A549 (cell line): ENCODE data around the gene MAPRE2. TPM values are rescaled to one million over a fixed set of nuclear protein-coding genes. Genes with fewer than 3 reads are reported as not detected.

ENCODE experiments used
- ATAC-seq, 2 experiments: fragments of 200-7000 bp in 1 of 2; fragments of >200 bp in 1 of 2; cut with Nextera tagmentation in 1 of 2; cut with Tn5 transposase in 1 of 2; 3 replicates each; pipeline versions ENCODE4 v1.8.0 to v1.9.1; 2018 to 2020; ENCODE audit warnings: mild to moderate bottlenecking in 1 of 2, moderate library complexity in 1 of 2
- CTCF ChIA-PET: fragments of 300-600 bp; sonication (Branson Sonifier 250); formaldehyde crosslinking; extraction: SDS; loops from one replicate; lab custom pipeline; 2021; ENCODE audit warnings: antibody characterized with exemption, inconsistent platforms; lab: Yijun Ruan, JAX
- POLR2A ChIA-PET: fragments of 350-600 bp; formaldehyde crosslinking; extraction: SDS; loops from one replicate; lab custom pipeline; 2021; ENCODE audit warnings: antibody characterized with exemption, inconsistent platforms; lab: Yijun Ruan, JAX
- DNase-seq, 2 experiments: peaks; one replicate each; pipeline versions ENCODE4 v3.0.0 to v3.0.0-alpha.2; 2011 to 2016; ENCODE audit warnings: low read depth in 1 of 2, low spot score in 1 of 2
- FAIRE-seq: peaks from 2 replicates; lab custom pipeline; 2011; peaks lifted over from hg19 to GRCh38; lab: Jason Lieb, UNC
- H3K27ac ChIP-seq, 2 experiments: fragments of >200 bp; sonication (Bioruptor Twin); formaldehyde crosslinking; 3 replicates each; pipeline ENCODE4 v1.5.1; 2016 to 2017
- H3K4me1 ChIP-seq: fragments of >200 bp; sonication (Bioruptor Twin); formaldehyde crosslinking; 3 replicates; pipeline ENCODE4 v1.6.1; 2016
- H3K4me2 ChIP-seq: fragments of >200 bp; sonication (Bioruptor Twin); formaldehyde crosslinking; 3 replicates; pipeline ENCODE4 v1.6.1; 2016
- H3K4me3 ChIP-seq: fragments of >200 bp; sonication (Bioruptor Twin); formaldehyde crosslinking; 3 replicates; pipeline ENCODE4 v1.5.1; 2016
- H3K9me3 ChIP-seq: fragments of >200 bp; sonication (Bioruptor Twin); formaldehyde crosslinking; 3 replicates; pipeline ENCODE4 v1.6.1; 2016
- ATOH8 ChIP-seq: fragments of 250-450 bp; sonication (Bioruptor Pico); IDR thresholded peaks from 2 replicates; pipeline ENCODE4 v1.5.0; 2020; ENCODE audit warnings: low read depth, mild to moderate bottlenecking, moderate library complexity
- E2F6 ChIP-seq: IDR thresholded peaks from 2 replicates; pipeline ENCODE4 v1.6.1; 2012; ENCODE audit warnings: low read depth, borderline replicate concordance
- EP300 ChIP-seq, 2 experiments: fragments of >200 bp; sonication (Bioruptor Twin); formaldehyde crosslinking; IDR thresholded peaks; 2 replicates in 1 of 2; 3 replicates in 1 of 2; pipeline ENCODE4 v1.6.1; 2016 to 2017
- ESRRA ChIP-seq: fragments of 150-350 bp; IDR thresholded peaks from 2 replicates; pipeline ENCODE4 v1.6.1; 2014; ENCODE audit warnings: mild to moderate bottlenecking, low read length, borderline replicate concordance
- FOXS1 ChIP-seq: fragments of 250-450 bp; sonication (Bioruptor Pico); IDR thresholded peaks from 2 replicates; pipeline ENCODE4 v1.5.0; 2020; ENCODE audit warnings: mild to moderate bottlenecking, moderate library complexity
- HDAC2 ChIP-seq: fragments of 200-600 bp; sonication (generic); IDR thresholded peaks from 2 replicates; pipeline ENCODE4 v1.6.1; 2016
- HES2 ChIP-seq: fragments of >200 bp; sonication (Bioruptor Twin); formaldehyde crosslinking; IDR thresholded peaks from 2 replicates; pipeline ENCODE4 v1.6.1; 2016
- HMGXB4 ChIP-seq: fragments of 250-450 bp; sonication (Bioruptor Pico); IDR thresholded peaks from 2 replicates; pipeline ENCODE4 v1.5.0; 2021; ENCODE audit warnings: mild to moderate bottlenecking, moderate library complexity, borderline replicate concordance
- HOXB13 ChIP-seq: fragments of 250-450 bp; sonication (Bioruptor Pico); IDR thresholded peaks from 2 replicates; pipeline ENCODE4 v1.5.0; 2020; ENCODE audit warnings: low read depth, mild to moderate bottlenecking, moderate library complexity
- JUNB ChIP-seq: fragments of >200 bp; sonication (Bioruptor Twin); formaldehyde crosslinking; IDR thresholded peaks from 2 replicates; pipeline ENCODE4 v1.6.1; 2016
- KDM5A ChIP-seq: fragments of 200-600 bp; sonication (generic); IDR thresholded peaks from 2 replicates; pipeline ENCODE4 v1.6.1; 2016; ENCODE audit warnings: antibody characterized with exemption, mild to moderate bottlenecking
- MAFK ChIP-seq: fragments of 450-650 bp; IDR thresholded peaks from 2 replicates; pipeline ENCODE4 v1.6.1; 2014; ENCODE audit not compliant: partially characterized antibody
- MAX ChIP-seq: IDR thresholded peaks from 2 replicates; pipeline ENCODE4 v1.6.1; 2012
- MAZ ChIP-seq: fragments of 150-350 bp; IDR thresholded peaks from 2 replicates; pipeline ENCODE4 v1.6.1; 2014; ENCODE audit warnings: antibody characterized with exemption, low read depth, low read length, borderline replicate concordance
- PBX3 ChIP-seq: IDR thresholded peaks from 2 replicates; pipeline ENCODE4 v1.6.1; 2012
- POLR2AphosphoS2 ChIP-seq: conservative IDR thresholded peaks from 2 replicates; pipeline ENCODE4 v1.6.1; 2012; ENCODE audit warnings: low read length, improper control_type of control experiment, inconsistent platforms
- RARB ChIP-seq: fragments of 250-450 bp; sonication (Bioruptor Pico); IDR thresholded peaks from 2 replicates; pipeline ENCODE4 v1.8.0; 2021; ENCODE audit warnings: mild to moderate bottlenecking, moderate library complexity
- SMC3 ChIP-seq: fragments of >200 bp; sonication (Bioruptor Twin); formaldehyde crosslinking; IDR thresholded peaks from 3 replicates; pipeline ENCODE4 v1.6.1; 2018; ENCODE audit warnings: inconsistent platforms
- TP53 ChIP-seq: fragments of 250-450 bp; sonication (Bioruptor Pico); IDR thresholded peaks from 2 replicates; pipeline ENCODE4 v1.5.0; 2021; ENCODE audit warnings: mild to moderate bottlenecking, moderate library complexity
- ZC3H11A ChIP-seq: fragments of 450-650 bp; IDR thresholded peaks from 2 replicates; pipeline ENCODE4 v1.6.1; 2014; ENCODE audit warnings: antibody characterized with exemption, mild to moderate bottlenecking
- ZNF302 ChIP-seq: fragments of 250-450 bp; sonication (Bioruptor Pico); IDR thresholded peaks from 2 replicates; pipeline ENCODE4 v1.9.0; 2021; ENCODE audit warnings: inconsistent platforms, mild to moderate bottlenecking, moderate library complexity
- WGBS: methylation state at CpG from one replicate; pipeline ENCODE4 v1.1.6; 2017; ENCODE audit errors: missing lambda C conversion rate; 5-methylcytosine and 5-hydroxymethylcytosine counted together
- polyA plus RNA-seq, 4 experiments: library from polyadenylated mRNA; depleted of rRNA in 3 of 4; stranded (reverse); fragments of >200 nt; fragmentation: RNase III in 1 of 4; extraction: RNeasy Plus Mini Kit Qiagen cat#74134 plus additional on column Dnase treatment in 1 of 4; gene quantifications; 2 replicates in 3 of 4; 3 replicates in 1 of 4; pipeline ENCODE4 v1.2.3, GENCODE V29; 2011 to 2017

The MAPRE2 gene
- polyA plus RNA-seq, 2 of the 4 experiments (the other 2 are of a cell fraction): 11.4 to 59.1 TPM

- POLR2A ChIA-PET: no interaction called here
Observed at GRCh38 chr18:35071819-35072247, 30.6 kb downstream of the MAPRE2 start.

GRCh38 chr18:35072616-35073015 lies 31.4 kb downstream of the MAPRE2 start:
- Histone ChIP-seq H3K4me3 (no peak overlapping the region), H3K4me2 (peak overlapping the region; percentile 43; the same call in 1 of the 3 replicates), H3K27ac (no peak overlapping the region), H3K9me3 (no peaks in the 10 kb centered on the region), H3K4me1 (peaks cover 24% of the 10 kb centered on the region)
- no peak for ATAC-seq
- TF ChIP-seq MAFK (no peak), FOXS1 (no peak), HDAC2 (no peak), RARB (CRISPR knock-in tag) (no peak), JUNB (no peak), HMGXB4 (no peak), KDM5A (no peak)
- FAIRE-seq: no peak
- 95% methylated on average over 2 of the region's 2 CpGs for WGBS
- POLR2A ChIA-PET: no interaction called here
- no peak for DNase-seq
- CTCF ChIA-PET: no interaction called here

More at GRCh38 chr18:35071819-35072247, 30.6 kb downstream of the MAPRE2 start:
- no peak for FAIRE-seq
- DNase-seq: no peak
- H3K27ac ChIP-seq: no peak overlapping the region
- TF ChIP-seq EP300 (IDR thresholded peaks at IDR 0.05): no peak
- no peak for TF ChIP-seq PBX3
- no peak for TF ChIP-seq RARB (CRISPR knock-in tag)
- no peak for TF ChIP-seq ATOH8 (CRISPR knock-in tag)
- no peak for TF ChIP-seq MAFK
- TF ChIP-seq HES2: no peak
- H3K4me2 ChIP-seq: no peak overlapping the region
- CTCF ChIA-PET: no interaction called here
- peaks cover 24% of the 10 kb centered on the region for H3K4me1 ChIP-seq
- no peak for ATAC-seq
- H3K4me3 ChIP-seq: no peak overlapping the region
- WGBS: 58% methylated on average over 3 of the region's 3 CpGs
- H3K9me3 ChIP-seq: no peaks in the 10 kb centered on the region

- DNase-seq (no peak), ATAC-seq (no peak), FAIRE-seq (no peak)
- ChIA-PET POLR2A (interaction anchor here (0.9 kb wide), 1 partner anchor 31 kb away, joined by 3 read pairs; no protein-coding TSS in a partner anchor), CTCF (no interaction called here)
- Histone ChIP-seq H3K9me3 (no peaks in the 10 kb centered on the region), H3K4me2 (peak overlapping the region; percentile 43), H3K27ac (no peak overlapping the region), H3K4me1 (peaks cover 24% of the 10 kb centered on the region), H3K4me3 (no peak overlapping the region)
- TF ChIP-seq TP53: no peak
- no peak for TF ChIP-seq POLR2AphosphoS2
- TF ChIP-seq KDM5A: no peak
- TF ChIP-seq MAFK: no peak
- TF ChIP-seq HOXB13 (CRISPR knock-in tag): no peak
- TF ChIP-seq ZC3H11A: no peak
- TF ChIP-seq EP300 (IDR thresholded peaks at IDR 0.05): no peak
- TF ChIP-seq MAZ: no peak
- TF ChIP-seq ESRRA: no peak
- TF ChIP-seq ZNF302 (CRISPR knock-in tag): no peak
- no peak for TF ChIP-seq E2F6
- no peak for TF ChIP-seq SMC3
- TF ChIP-seq MAX: no peak
- WGBS: 54% methylated on average over 3 of the region's 3 CpGs
Observed at GRCh38 chr18:35073186-35074105, 32.2 kb downstream of the MAPRE2 start.
